AG04450 (cell line): ENCODE data around the gene CPLX1. TPM values are rescaled to one million over a fixed set of nuclear protein-coding genes. Genes with fewer than 3 reads are reported as not detected.

ENCODE experiments used
- CTCF ChIA-PET: fragments of 300-600, 350-600 bp; formaldehyde crosslinking; extraction: SDS; loops from one replicate; lab custom pipeline; 2022; ENCODE audit warnings: antibody characterized with exemption, inconsistent platforms; lab: Charles Lee
- POLR2A ChIA-PET: fragments of 350-600 bp; formaldehyde crosslinking; extraction: SDS; loops from one replicate; lab custom pipeline; 2021; ENCODE audit warnings: antibody characterized with exemption, inconsistent platforms; lab: Yijun Ruan, JAX
- DNase-seq: peaks from one replicate; pipeline ENCODE4 v3.0.0-alpha.2; 2011; ENCODE audit warnings: low read depth, low spot score
- H3K27ac ChIP-seq: one replicate; pipeline ENCODE4 v1.5.1; 2012; ENCODE audit warnings: low read depth, low read length, control low read depth
- H3K27me3 ChIP-seq: one replicate; pipeline ENCODE4 v1.6.0; 2012; ENCODE audit warnings: low read length; ENCODE audit not compliant: control insufficient read depth, insufficient read depth
- H3K4me3 ChIP-seq: 2 replicates; pipeline ENCODE4 v1.5.1; 2011; ENCODE audit warnings: mild to moderate bottlenecking, low read depth, low read length, control low read depth
- H3K9me3 ChIP-seq: 2 replicates; pipeline ENCODE4 v1.5.1; 2012; ENCODE audit warnings: low read length; ENCODE audit not compliant: control insufficient read depth, insufficient read depth
- CTCF ChIP-seq: IDR thresholded peaks from 2 replicates; pipeline ENCODE4 v1.5.1; 2011; ENCODE audit warnings: low read depth, low read length, control low read depth, inconsistent platforms
- polyA plus RNA-seq: library from polyadenylated mRNA; depleted of rRNA; stranded (reverse); fragments of >200 nt; gene quantifications from 2 replicates; pipeline ENCODE4 v1.2.3, GENCODE V29; 2011

CPLX1 gene
- polyA plus RNA-seq, 1 experiment: not detected

DNA sequence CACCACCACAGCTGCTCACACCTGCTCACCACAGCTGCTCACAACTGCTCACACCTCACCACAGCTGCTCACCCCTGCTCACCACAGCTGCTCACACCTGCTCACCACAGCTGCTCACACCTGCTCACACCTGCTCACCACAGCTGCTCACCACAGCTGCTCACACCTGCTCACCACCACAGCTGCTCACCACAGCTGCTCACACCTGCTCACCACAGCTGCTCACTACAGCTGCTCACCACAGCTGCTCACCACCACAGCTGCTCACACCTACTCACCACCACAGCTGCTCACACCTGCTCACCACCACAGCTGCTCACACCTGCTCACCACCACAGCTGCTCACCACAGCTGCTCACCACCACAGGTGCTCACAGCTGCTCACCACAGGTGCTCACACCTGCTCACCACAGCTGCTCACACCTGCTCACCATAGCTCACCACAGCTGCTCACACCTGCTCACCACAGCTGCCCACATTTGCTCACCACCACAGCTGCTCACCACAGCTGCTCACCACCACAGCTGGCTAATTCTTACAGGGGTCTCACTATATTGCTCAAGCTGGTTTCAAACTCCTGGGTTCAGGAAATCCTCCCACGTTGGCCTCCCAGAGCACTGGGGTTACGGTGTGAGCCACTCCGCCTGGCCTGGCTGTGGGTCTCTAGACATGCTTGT lies 30.4 kb upstream of the CPLX1 start:
- ChIA-PET CTCF (no interaction called here), POLR2A (no interaction called here)
- H3K9me3 ChIP-seq: no peaks in the 10 kb centered on the region
- no peak overlapping the region for H3K4me3 ChIP-seq
- H3K27me3 ChIP-seq: no peaks in the 10 kb centered on the region
- no peak overlapping the region for H3K27ac ChIP-seq
- no peak for DNase-seq
- no peak for TF ChIP-seq CTCF

DNA sequence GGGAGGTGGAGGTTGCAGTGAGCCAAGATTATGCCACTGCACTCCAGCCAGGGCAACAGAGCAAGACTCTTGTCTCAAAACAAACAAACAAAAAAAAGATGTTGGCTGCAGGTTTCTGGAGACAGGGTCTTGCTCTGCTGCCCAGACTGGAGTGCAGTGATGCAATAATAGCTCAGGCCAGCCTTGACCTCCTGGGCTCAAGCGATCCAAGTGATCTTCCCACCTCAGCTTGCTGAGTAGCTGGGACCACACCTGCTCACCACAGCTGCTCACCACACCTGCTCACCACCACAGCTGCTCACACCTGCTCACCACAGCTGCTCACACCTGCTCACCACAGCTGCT lies 29.9 kb upstream of the CPLX1 start:
- Histone ChIP-seq H3K9me3 (no peaks in the 10 kb centered on the region), H3K27ac (no peak overlapping the region), H3K4me3 (no peak overlapping the region), H3K27me3 (no peaks in the 10 kb centered on the region)
- TF ChIP-seq CTCF: no peak
- no peak for DNase-seq
- ChIA-PET CTCF (no interaction called here), POLR2A (no interaction called here)

DNA sequence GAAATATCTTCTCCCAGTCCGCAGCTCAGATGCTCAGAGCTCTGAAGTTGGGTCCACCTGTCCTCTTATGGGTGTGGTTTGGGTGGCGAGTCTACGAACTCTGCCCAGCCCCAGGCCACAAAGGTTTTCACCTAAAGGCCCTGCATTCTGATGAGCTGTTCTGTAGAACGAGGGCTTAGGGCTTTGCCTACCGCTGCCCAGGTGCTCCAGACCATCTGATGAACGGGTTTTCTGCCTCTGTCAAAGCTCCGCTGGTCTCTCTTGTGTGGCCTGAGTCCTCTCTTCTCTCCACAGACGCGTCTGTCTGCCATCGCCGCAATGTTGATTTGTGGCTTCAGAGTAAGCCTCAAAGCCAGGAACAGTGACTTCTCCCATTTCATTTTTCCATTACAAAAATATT lies 28.4 kb upstream of the CPLX1 start:
- no peaks in the 10 kb centered on the region; the same call in 1 of the 2 replicates for H3K9me3 ChIP-seq
- DNase-seq: no peak

DNA sequence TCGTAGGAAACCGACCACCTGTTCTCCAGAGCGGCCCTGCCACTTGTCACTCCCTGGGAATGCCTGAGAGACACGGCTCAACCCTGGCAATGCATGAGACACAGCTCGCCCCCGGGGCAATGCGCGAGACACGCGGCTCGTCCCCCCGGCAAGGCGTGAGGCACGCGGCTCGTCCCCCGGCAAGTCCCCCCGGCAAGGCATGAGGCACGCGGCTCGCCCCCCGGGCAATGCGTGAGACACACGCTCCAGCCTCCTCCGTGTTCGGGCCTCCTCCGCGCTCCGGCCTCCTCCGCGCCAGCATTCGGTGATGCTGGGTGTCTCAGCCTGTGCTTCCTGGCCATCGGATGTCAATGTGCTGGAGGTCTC lies 27.5 kb upstream of the CPLX1 start:
- TF ChIP-seq CTCF: no peak
- no peak overlapping the region for H3K4me3 ChIP-seq
- no peaks in the 10 kb centered on the region; the same call in 1 of the 2 replicates for H3K9me3 ChIP-seq
- no peaks in the 10 kb centered on the region for H3K27me3 ChIP-seq
- no peak overlapping the region for H3K27ac ChIP-seq
- no peak for DNase-seq
- ChIA-PET POLR2A (no interaction called here), CTCF (no interaction called here)

More for the DNA sequence above, 28.4 kb upstream of the CPLX1 start:
- no peak overlapping the region for H3K27ac ChIP-seq
- no peak for TF ChIP-seq CTCF
- no peaks in the 10 kb centered on the region for H3K27me3 ChIP-seq
- ChIA-PET POLR2A (interaction anchor here (0.6 kb wide), 1 partner anchor 8 kb away, joined by 3 read pairs; no protein-coding TSS in a partner anchor), CTCF (no interaction called here)
- H3K4me3 ChIP-seq: no peak overlapping the region

- Histone ChIP-seq H3K27me3 (no peaks in the 10 kb centered on the region), H3K9me3 (peaks cover 8% of the 10 kb centered on the region; the same call in 1 of the 2 replicates), H3K4me3 (no peak overlapping the region), H3K27ac (no peak overlapping the region)
- DNase-seq: no peak
- ChIA-PET POLR2A (no interaction called here), CTCF (no interaction called here)
- no peak for TF ChIP-seq CTCF
Observed at GRCh38 chr4:851701-852430, 25.9 kb upstream of the CPLX1 start.
